Large intestine (tissue), 3 donors: Measurements from ENCODE around the gene KSR2. TPM values are rescaled to one million over a fixed set of nuclear protein-coding genes. Genes with fewer than 3 reads are reported as not detected.
"Not testable (repeated sequence)": the region's sequence is repeated elsewhere in the genome, so short reads cannot be mapped to it uniquely, and the experiment has no call there.

Experiments
- DNase-seq, 2 donors: peaks; one replicate each; pipeline versions ENCODE4 v3.0.0 to v3.0.0-alpha.2; 2013
- H3K27ac ChIP-seq: one replicate; pipeline ENCODE4 v1.5.1; 2013; ENCODE audit warnings: low read length
- H3K27me3 ChIP-seq: 2 replicates; pipeline ENCODE4 v1.6.1; 2013; ENCODE audit warnings: low read length; ENCODE audit not compliant: control insufficient read depth, insufficient read depth
- H3K36me3 ChIP-seq: 2 replicates; pipeline ENCODE4 v1.6.1; 2013; ENCODE audit warnings: low read length; ENCODE audit not compliant: control insufficient read depth, insufficient read depth
- H3K4me1 ChIP-seq: one replicate; pipeline ENCODE4 v1.6.1; 2013; ENCODE audit warnings: low read length; ENCODE audit not compliant: control insufficient read depth, insufficient read depth
- H3K4me3 ChIP-seq: one replicate; pipeline ENCODE4 v1.5.1; 2013; ENCODE audit warnings: low read length
- H3K9me3 ChIP-seq: one replicate; pipeline ENCODE4 v1.6.1; 2013; ENCODE audit warnings: mild to moderate bottlenecking, low read depth, low read length, moderate library complexity; ENCODE audit not compliant: control insufficient read depth
- WGBS: methylation state at CpG from one replicate; pipeline ENCODE4 v1.1.5; 2013; ENCODE audit warnings: low lambda C conversion rate; ENCODE audit not compliant: insufficient coverage; 5-methylcytosine and 5-hydroxymethylcytosine counted together
- polyA plus RNA-seq: library from polyadenylated mRNA; unstranded; fragments of 120-200 nt; gene quantifications from one replicate; pipeline ENCODE4 v1.2.1, GENCODE V29; 2013

KSR2 gene
- polyA plus RNA-seq, 1 donor, result 0.61 TPM

- no CpG with 5 or more reads among the region's 1 CpG for WGBS
- no peaks in the 10 kb centered on the region for H3K27me3 ChIP-seq
Observed at GRCh38 chr12:117733549-117733805, 235.3 kb downstream of the KSR2 start.

GRCh38 chr12:117732761-117733548, 235.8 kb downstream of the KSR2 start:
- Histone ChIP-seq H3K27ac (no peak overlapping the region), H3K27me3 (no peaks in the 10 kb centered on the region), H3K9me3 (peaks cover 9% of the 10 kb centered on the region), H3K4me1 (no peaks in the 10 kb centered on the region), H3K36me3 (no peaks in the 10 kb centered on the region), H3K4me3 (no peak overlapping the region)
- WGBS, result 67% methylated on average over 1 of the region's 13 CpGs
- DNase-seq, result no peak

More at GRCh38 chr12:117733549-117733805, 235.3 kb downstream of the KSR2 start:
- Histone ChIP-seq H3K27ac (no peak overlapping the region), H3K4me1 (no peaks in the 10 kb centered on the region), H3K9me3 (peaks cover 9% of the 10 kb centered on the region), H3K4me3 (no peak overlapping the region), H3K36me3 (no peaks in the 10 kb centered on the region)
- DNase-seq, result no peak

- H3K9me3 ChIP-seq, H3K27ac ChIP-seq, H3K4me3 ChIP-seq, H3K27me3 ChIP-seq, H3K36me3 ChIP-seq, DNase-seq, H3K4me1 ChIP-seq: not testable (repeated sequence)
- no CpG with 5 or more reads among the region's 32 CpGs for WGBS
Observed at GRCh38 chr12:117731131-117731530, 237.7 kb downstream of the KSR2 start.

GRCh38 chr12:117727301-117727700, 241.5 kb downstream of the KSR2 start:
- H3K4me3 ChIP-seq, result no peak overlapping the region
- peaks cover 9% of the 10 kb centered on the region for H3K9me3 ChIP-seq
- no peak for DNase-seq
- no peaks in the 10 kb centered on the region for H3K27me3 ChIP-seq
- WGBS, result 88% methylated on average over 1 of the region's 1 CpG
- H3K36me3 ChIP-seq, result no peaks in the 10 kb centered on the region
- H3K4me1 ChIP-seq, result no peaks in the 10 kb centered on the region
- no peak overlapping the region for H3K27ac ChIP-seq

- no peak overlapping the region for H3K4me3 ChIP-seq
- WGBS, result 43% methylated on average over 1 of the region's 4 CpGs
- H3K27me3 ChIP-seq, result no peaks in the 10 kb centered on the region
- H3K9me3 ChIP-seq, result no peaks in the 10 kb centered on the region
- DNase-seq, result no peak
- no peaks in the 10 kb centered on the region for H3K4me1 ChIP-seq
- no peak overlapping the region for H3K27ac ChIP-seq
- no peaks in the 10 kb centered on the region for H3K36me3 ChIP-seq
Observed at GRCh38 chr12:117724543-117724942, 244.2 kb downstream of the KSR2 start.

GRCh38 chr12:117718559-117718958, 250.2 kb downstream of the KSR2 start:
- no peaks in the 10 kb centered on the region for H3K4me1 ChIP-seq
- 80% methylated on average over 2 of the region's 4 CpGs for WGBS
- H3K36me3 ChIP-seq, result no peaks in the 10 kb centered on the region
- H3K27me3 ChIP-seq, result peaks cover 5% of the 10 kb centered on the region
- no peak overlapping the region for H3K27ac ChIP-seq
- H3K4me3 ChIP-seq, result no peak overlapping the region
- no peaks in the 10 kb centered on the region for H3K9me3 ChIP-seq
- DNase-seq, result no peak

GRCh38 chr12:117718141-117718540, 250.6 kb downstream of the KSR2 start:
- no peak overlapping the region for H3K27ac ChIP-seq
- H3K36me3 ChIP-seq, result no peaks in the 10 kb centered on the region
- no peaks in the 10 kb centered on the region for H3K9me3 ChIP-seq
- H3K4me3 ChIP-seq, result no peak overlapping the region
- DNase-seq, result no peak
- H3K4me1 ChIP-seq, result no peaks in the 10 kb centered on the region
- peaks cover 5% of the 10 kb centered on the region for H3K27me3 ChIP-seq
- WGBS, result no CpG with 5 or more reads among the region's 1 CpG

GRCh38 chr12:117714203-117714602, 254.6 kb downstream of the KSR2 start:
- Histone ChIP-seq H3K36me3 (no peaks in the 10 kb centered on the region), H3K4me1 (no peaks in the 10 kb centered on the region), H3K9me3 (no peaks in the 10 kb centered on the region), H3K27me3 (peaks cover 5% of the 10 kb centered on the region), H3K27ac (no peak overlapping the region), H3K4me3 (no peak overlapping the region)
- DNase-seq, result no peak
- WGBS, result no CpG with 5 or more reads among the region's 4 CpGs

- no peaks in the 10 kb centered on the region for H3K4me1 ChIP-seq
- WGBS, result 90% methylated on average over 2 of the region's 9 CpGs
- no peak for DNase-seq
- no peaks in the 10 kb centered on the region for H3K9me3 ChIP-seq
- no peak overlapping the region for H3K27ac ChIP-seq
- H3K4me3 ChIP-seq, result no peak overlapping the region
- H3K27me3 ChIP-seq, result peaks cover 3% of the 10 kb centered on the region
- no peaks in the 10 kb centered on the region for H3K36me3 ChIP-seq
Observed at GRCh38 chr12:117710121-117710520, 258.7 kb downstream of the KSR2 start.

GRCh38 chr12:117707861-117708260, 260.9 kb downstream of the KSR2 start:
- H3K4me1 ChIP-seq, result no peaks in the 10 kb centered on the region
- H3K9me3 ChIP-seq, result no peaks in the 10 kb centered on the region
- no peaks in the 10 kb centered on the region for H3K27me3 ChIP-seq
- no CpG with 5 or more reads among the region's 2 CpGs for WGBS
- no peak overlapping the region for H3K4me3 ChIP-seq
- H3K36me3 ChIP-seq, result no peaks in the 10 kb centered on the region
- no peak overlapping the region for H3K27ac ChIP-seq
- DNase-seq, result no peak

GRCh38 chr12:117703584-117703983, 265.2 kb downstream of the KSR2 start:
- Histone ChIP-seq H3K9me3 (no peaks in the 10 kb centered on the region), H3K27ac (no peak overlapping the region), H3K4me1 (no peaks in the 10 kb centered on the region), H3K36me3 (no peaks in the 10 kb centered on the region), H3K4me3 (no peak overlapping the region), H3K27me3 (no peaks in the 10 kb centered on the region)
- no CpG with 5 or more reads among the region's 4 CpGs for WGBS
- peak in 1 of 2 donors; percentile 6 for DNase-seq
